MM.1S (cell line): ENCODE data around the gene GLS.

ENCODE experiments used
- DNase-seq: peaks from one replicate; pipeline ENCODE4 v3.0.0-alpha.2; 2015
- H2AFZ ChIP-seq: fragments of 300-600 bp; sonication (generic); 2 replicates; pipeline ENCODE4 v1.6.0; 2016; ENCODE audit warnings: antibody characterized with exemption, low read length
- H3F3A ChIP-seq: fragments of 300-600 bp; sonication (generic); 2 replicates; pipeline ENCODE4 v1.6.1; 2016; ENCODE audit warnings: mild to moderate bottlenecking, antibody characterized with exemption, low read length, moderate library complexity, mixed read lengths; ENCODE audit not compliant: insufficient read depth
- H3K27ac ChIP-seq: fragments of 300-600 bp; sonication (generic); 2 replicates; pipeline ENCODE4 v1.5.1; 2016; ENCODE audit warnings: mild to moderate bottlenecking, low read length
- H3K27me3 ChIP-seq: fragments of 300-600 bp; sonication (generic); replicated peaks from 2 replicates; pipeline ENCODE4 v1.6.0; 2016; ENCODE audit warnings: low read length; ENCODE audit not compliant: insufficient read depth
- H3K36me3 ChIP-seq: fragments of 300-600 bp; sonication (generic); replicated peaks from 2 replicates; pipeline ENCODE4 v1.6.1; 2016; ENCODE audit warnings: mild to moderate bottlenecking, low read length, mixed read lengths; ENCODE audit not compliant: insufficient read depth
- H3K4me1 ChIP-seq: fragments of 300-600 bp; sonication (generic); 2 replicates; pipeline ENCODE4 v1.6.1; 2016; ENCODE audit warnings: low read length, mixed read lengths
- H3K4me2 ChIP-seq: fragments of 300-600 bp; sonication (generic); 2 replicates; pipeline ENCODE4 v1.6.0; 2016; ENCODE audit warnings: low read depth, low read length
- H3K4me3 ChIP-seq: fragments of 300-600 bp; sonication (generic); 2 replicates; pipeline ENCODE4 v1.5.1; 2016; ENCODE audit warnings: low read length, mixed read lengths
- H3K79me2 ChIP-seq: fragments of 300-600 bp; sonication (generic); 2 replicates; pipeline ENCODE4 v1.6.1; 2016; ENCODE audit warnings: mixed run types, low read length, mixed read lengths
- H3K9ac ChIP-seq: fragments of 300-600 bp; sonication (generic); 2 replicates; pipeline ENCODE4 v1.6.1; 2016; ENCODE audit warnings: low read length, mixed read lengths
- H3K9me2 ChIP-seq: fragments of 300-600 bp; sonication (generic); replicated peaks from 2 replicates; pipeline ENCODE4 v1.6.1; 2016; ENCODE audit warnings: mild to moderate bottlenecking, low read length, mixed read lengths; ENCODE audit not compliant: insufficient read depth
- H3K9me3 ChIP-seq: fragments of 300-600 bp; sonication (generic); replicated peaks from 2 replicates; pipeline ENCODE4 v1.6.1; 2016; ENCODE audit warnings: mild to moderate bottlenecking, low read length, mixed read lengths; ENCODE audit not compliant: insufficient read depth
- H4K20me1 ChIP-seq: fragments of 300-600 bp; sonication (generic); 2 replicates; pipeline ENCODE4 v1.6.1; 2016; ENCODE audit warnings: mild to moderate bottlenecking, low read length, moderate library complexity, mixed read lengths; ENCODE audit not compliant: insufficient read depth
- CTCF ChIP-seq: fragments of 300-600 bp; sonication (generic); IDR thresholded peaks from 2 replicates; pipeline ENCODE4 v1.5.1; 2016; ENCODE audit warnings: antibody characterized with exemption, low read length, mixed read lengths
- EZH2 ChIP-seq: fragments of 300-600 bp; sonication (generic); optimal IDR thresholded peaks from 2 replicates; pipeline ENCODE3; 2017; ENCODE audit warnings: low read depth, mild to moderate bottlenecking, antibody characterized with exemption, low read length, mixed read lengths
- EZH2phosphoT487 ChIP-seq: fragments of 300-600 bp; sonication (generic); IDR thresholded peaks from 2 replicates; pipeline ENCODE4 v1.6.1; 2018; ENCODE audit warnings: antibody characterized with exemption, low read length

The GLS gene

GRCh38 chr2:190893157-190893556, 12.5 kb downstream of the GLS start:
- Histone ChIP-seq H4K20me1 (peaks cover 40% of the 10 kb centered on the region), H3K4me3 (no peak overlapping the region), H3K36me3 (peaks cover 17% of the 10 kb centered on the region)

GRCh38 chr2:190896477-190896876, 15.9 kb downstream of the GLS start:
- peaks cover 11% of the 10 kb centered on the region; the same call in 1 of the 2 replicates for H4K20me1 ChIP-seq
- H3K4me3 ChIP-seq, result no peak overlapping the region
- no peak for DNase-seq
- no peak overlapping the region for H3K9ac ChIP-seq
- H3K4me1 ChIP-seq, result no peaks in the 10 kb centered on the region
- H2AFZ ChIP-seq, result no peak overlapping the region
- H3F3A ChIP-seq, result peaks cover 2% of the 10 kb centered on the region; the same call in 1 of the 2 replicates
- H3K27ac ChIP-seq, result no peak overlapping the region
- TF ChIP-seq EZH2phosphoT487 (no peak), CTCF (no peak), EZH2 (no peak)
- H3K9me2 ChIP-seq, result no peaks in the 10 kb centered on the region
- no peaks in the 10 kb centered on the region for H3K9me3 ChIP-seq
- peaks cover 22% of the 10 kb centered on the region for H3K36me3 ChIP-seq
- H3K27me3 ChIP-seq, result no peaks in the 10 kb centered on the region
- peaks cover 67% of the 10 kb centered on the region for H3K79me2 ChIP-seq
- no peak overlapping the region for H3K4me2 ChIP-seq

More at GRCh38 chr2:190893157-190893556, 12.5 kb downstream of the GLS start:
- H3K9me3 ChIP-seq, result no peaks in the 10 kb centered on the region
- H3K79me2 ChIP-seq, result peaks cover 95% of the 10 kb centered on the region
- no peak overlapping the region for H2AFZ ChIP-seq
- DNase-seq, result no peak
- H3K4me1 ChIP-seq, result peaks cover 8% of the 10 kb centered on the region; the same call in 1 of the 2 replicates
- H3K27me3 ChIP-seq, result no peaks in the 10 kb centered on the region
- H3K27ac ChIP-seq, result no peak overlapping the region
- no peak overlapping the region for H3K4me2 ChIP-seq
- H3K9ac ChIP-seq, result no peak overlapping the region
- 0 out of 2 replicates have a peak, but pooled peaks cover 7% of the 10 kb centered on the region for H3F3A ChIP-seq
- no peak for TF ChIP-seq EZH2
- no peak for TF ChIP-seq EZH2phosphoT487
- TF ChIP-seq CTCF, result no peak
- H3K9me2 ChIP-seq, result no peaks in the 10 kb centered on the region

GRCh38 chr2:190903693-190904450, 23.3 kb downstream of the GLS start:
- no peaks in the 10 kb centered on the region for H3K4me1 ChIP-seq
- H3K79me2 ChIP-seq, result peaks cover 29% of the 10 kb centered on the region
- DNase-seq, result no peak
- H3K9ac ChIP-seq, result no peak overlapping the region
- no peak overlapping the region for H3K4me2 ChIP-seq
- H3K4me3 ChIP-seq, result no peak overlapping the region
- no peak overlapping the region for H3K27ac ChIP-seq
- H3K36me3 ChIP-seq, result peaks cover 27% of the 10 kb centered on the region
- H3K27me3 ChIP-seq, result no peaks in the 10 kb centered on the region
- H4K20me1 ChIP-seq, result no peaks in the 10 kb centered on the region
- no peaks in the 10 kb centered on the region for H3K9me2 ChIP-seq
- no peak overlapping the region for H2AFZ ChIP-seq
- TF ChIP-seq CTCF (no peak), EZH2 (no peak)
- H3F3A ChIP-seq, result peaks cover 13% of the 10 kb centered on the region
- H3K9me3 ChIP-seq, result no peaks in the 10 kb centered on the region
